Measurements from ENCODE around the gene NEMF.
"Not testable (repeated sequence)": the region's sequence is repeated elsewhere in the genome, so short reads cannot be mapped to it uniquely, and the experiment has no call there.

The NEMF gene

DNA sequence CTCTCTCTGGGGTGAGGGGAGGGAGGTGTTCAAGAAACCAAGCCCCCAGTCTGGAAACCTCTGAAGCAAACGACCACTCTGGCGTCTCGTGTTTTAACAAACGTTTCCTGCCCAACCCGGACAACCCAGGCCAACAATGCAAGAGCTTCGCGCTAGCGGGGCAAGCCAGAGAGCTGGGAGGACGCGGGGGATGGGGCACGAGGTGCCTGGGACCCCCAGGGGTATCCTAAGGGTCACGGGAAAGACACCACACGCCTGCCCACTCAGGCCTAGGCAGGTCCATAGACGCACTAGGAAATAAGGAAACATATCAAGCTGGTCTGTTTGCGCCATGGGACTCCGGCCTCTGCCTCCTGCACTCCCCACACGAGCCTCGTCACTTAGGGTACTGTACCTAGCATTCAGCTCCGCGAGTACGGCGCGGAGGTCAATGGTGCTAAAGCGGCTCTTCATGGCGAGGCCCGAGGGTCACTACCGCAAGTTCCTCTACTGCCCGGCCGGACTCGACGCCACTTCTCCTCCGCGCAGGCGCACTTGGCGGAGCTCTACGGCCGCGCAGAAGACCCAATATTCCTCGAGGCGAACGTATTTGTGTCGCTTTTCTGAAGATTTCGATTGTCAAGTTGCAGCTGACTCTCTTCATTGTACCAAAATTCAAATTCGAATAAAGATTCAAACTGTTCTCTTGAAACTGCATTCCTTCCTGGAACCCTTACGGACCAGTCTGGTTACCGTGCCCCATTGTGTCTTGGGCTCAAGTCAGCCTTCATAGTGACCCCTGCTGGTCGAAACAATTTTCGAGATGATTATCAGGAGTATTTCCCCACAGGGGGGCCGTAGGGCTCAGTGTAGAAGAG lies at the start of gene NEMF:
NEMF (minus strand) TSS at position 488 of the 857 bp plus-strand sequence; CDS start at position 453, 35 bp downstream.
- Mint-ChIP-seq H3K4me3 (peak within 1 kb of the TSS; percentile 99), H3K36me3 (ENCODE audit: low read depth) (peaks cover 32% of the 10 kb centered on the region), H3K9me3 (no peaks in the 10 kb centered on the region), H3K27ac (peak within 1 kb of the TSS; percentile 98), H3K4me1 (ENCODE audit: low read depth) (peaks cover 55% of the 10 kb centered on the region), H3K27me3 (no peaks in the 10 kb centered on the region)

- Mint-ChIP-seq H3K9me3 (peaks cover 3% of the 10 kb centered on the region), H3K36me3 (ENCODE audit: low read depth) (peaks cover 43% of the 10 kb centered on the region), H3K27ac (no peak overlapping the region), H3K4me3 (no peak overlapping the region), H3K27me3 (no peaks in the 10 kb centered on the region), H3K4me1 (ENCODE audit: low read depth) (peaks cover 58% of the 10 kb centered on the region)
Measured at GRCh38 chr14:49900973-49901372, 48.4 kb upstream of the NEMF start.

DNA sequence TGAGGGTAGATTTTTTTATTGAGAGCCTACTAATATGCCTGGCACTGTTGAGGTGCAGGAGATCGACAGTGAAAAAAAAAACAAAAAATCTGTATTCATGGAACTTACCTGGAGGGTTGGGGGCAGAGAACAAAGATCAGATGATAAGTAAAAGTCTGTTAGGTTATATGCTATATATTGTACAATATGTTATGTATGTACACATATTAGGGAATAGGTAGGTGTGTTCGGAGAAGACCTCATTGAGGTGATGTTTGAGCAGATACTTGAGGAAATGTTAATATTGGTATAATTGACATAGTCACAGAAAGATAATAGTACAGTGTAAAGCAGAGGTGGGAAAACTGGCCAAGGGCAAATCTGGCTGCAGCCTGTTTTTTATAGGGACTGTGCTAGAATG lies 45.9 kb upstream of the NEMF start:
- peaks cover 62% of the 10 kb centered on the region for H3K4me1 Mint-ChIP-seq (ENCODE audit: low read depth)
- peaks cover 3% of the 10 kb centered on the region for H3K9me3 Mint-ChIP-seq
- peak overlapping the region; percentile 93 for H3K4me3 Mint-ChIP-seq
- no peaks in the 10 kb centered on the region for H3K27me3 Mint-ChIP-seq
- peak overlapping the region; percentile 94 for H3K27ac Mint-ChIP-seq
- H3K36me3 Mint-ChIP-seq (ENCODE audit: low read depth): peaks cover 64% of the 10 kb centered on the region

DNA sequence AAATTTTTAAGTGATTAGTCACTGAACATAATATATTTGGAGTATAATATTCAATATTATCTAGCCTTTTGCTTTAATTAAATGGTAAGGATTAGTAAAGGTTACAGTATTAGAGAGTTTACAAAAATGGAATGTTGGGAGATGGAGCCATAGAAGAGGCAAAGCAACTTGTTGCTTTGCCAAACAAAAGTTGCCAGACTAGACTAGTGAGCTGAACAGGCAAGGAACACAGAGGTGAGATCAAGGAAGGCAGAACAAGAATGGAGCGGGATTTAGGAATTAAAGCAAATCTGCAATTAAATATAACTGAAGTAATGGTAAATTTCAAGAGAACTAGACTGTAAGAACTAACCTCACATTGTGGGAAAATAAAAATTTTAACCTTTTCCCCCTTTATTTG lies 45.4 kb upstream of the NEMF start:
- Mint-ChIP-seq H3K4me3 (peak overlapping the region; percentile 93), H3K27ac (peak overlapping the region; percentile 94), H3K4me1 (ENCODE audit: low read depth) (peaks cover 61% of the 10 kb centered on the region), H3K27me3 (no peaks in the 10 kb centered on the region), H3K36me3 (ENCODE audit: low read depth) (peaks cover 63% of the 10 kb centered on the region), H3K9me3 (peaks cover 3% of the 10 kb centered on the region)

GRCh38 chr14:49897414-49897813 lies 44.8 kb upstream of the NEMF start:
- peaks cover 61% of the 10 kb centered on the region for H3K36me3 Mint-ChIP-seq (ENCODE audit: low read depth)
- peaks cover 3% of the 10 kb centered on the region for H3K9me3 Mint-ChIP-seq
- peak overlapping the region; percentile 99 for H3K27ac Mint-ChIP-seq

GRCh38 chr14:49896966-49897365 lies 44.4 kb upstream of the NEMF start:
- Mint-ChIP-seq H3K4me3 (peak overlapping the region; percentile 93), H3K27me3 (no peaks in the 10 kb centered on the region), H3K9me3 (no peaks in the 10 kb centered on the region), H3K4me1 (ENCODE audit: low read depth) (peaks cover 60% of the 10 kb centered on the region), H3K27ac (peak overlapping the region; percentile 99), H3K36me3 (ENCODE audit: low read depth) (peaks cover 61% of the 10 kb centered on the region)

More at GRCh38 chr14:49897414-49897813, 44.8 kb upstream of the NEMF start:
- Mint-ChIP-seq H3K4me3 (peak overlapping the region; percentile 93), H3K27me3 (no peaks in the 10 kb centered on the region), H3K4me1 (ENCODE audit: low read depth) (peaks cover 60% of the 10 kb centered on the region)

DNA sequence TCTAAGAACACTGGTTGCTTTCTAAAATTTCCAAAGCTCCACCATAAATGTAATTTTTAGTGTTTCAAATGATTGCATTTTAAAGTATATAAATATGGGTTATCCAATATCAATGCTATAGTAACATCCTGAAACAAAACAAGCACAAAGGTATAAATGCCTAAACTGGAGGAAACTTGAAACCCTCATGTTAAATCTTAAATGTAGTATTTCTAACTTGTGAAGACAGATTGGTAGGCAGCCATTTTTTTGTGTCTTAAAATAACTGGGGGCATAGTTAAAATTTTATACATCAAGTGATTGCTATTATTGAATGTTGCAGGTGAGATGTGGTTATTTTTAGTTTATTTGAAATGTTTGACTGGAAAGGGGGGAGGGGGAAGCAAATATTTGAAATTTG lies 43.7 kb upstream of the NEMF start:
- not testable (repeated sequence) for H3K9me3 Mint-ChIP-seq, H3K27me3 Mint-ChIP-seq
- Mint-ChIP-seq H3K36me3 (ENCODE audit: low read depth) (peaks cover 66% of the 10 kb centered on the region), H3K27ac (peak overlapping the region; percentile 99), H3K4me3 (peak overlapping the region; percentile 93), H3K4me1 (ENCODE audit: low read depth) (peaks cover 65% of the 10 kb centered on the region)

DNA sequence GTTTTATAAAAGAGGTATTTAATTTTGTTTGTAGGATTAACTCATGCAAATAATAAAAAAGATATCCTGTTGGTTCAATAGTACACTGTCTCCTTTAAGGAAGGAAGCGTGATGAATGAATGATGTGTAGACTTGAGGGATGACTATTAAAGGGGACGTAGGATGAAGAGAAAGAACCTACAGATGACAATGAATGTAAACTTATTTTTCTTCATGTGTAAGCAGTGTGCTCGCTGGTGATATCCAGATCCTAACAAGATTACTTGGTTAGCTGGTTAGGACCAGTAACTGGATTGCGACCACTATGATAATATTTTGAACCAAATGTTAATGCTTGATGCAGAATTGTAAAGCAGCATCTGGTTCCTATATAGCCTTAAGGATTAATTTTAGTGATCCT lies 42.9 kb upstream of the NEMF start:
- H3K27ac Mint-ChIP-seq: peak overlapping the region; percentile 99
- H3K27me3 Mint-ChIP-seq: no peaks in the 10 kb centered on the region
- peak overlapping the region; percentile 93 for H3K4me3 Mint-ChIP-seq
- H3K9me3 Mint-ChIP-seq: no peaks in the 10 kb centered on the region
- H3K36me3 Mint-ChIP-seq (ENCODE audit: low read depth): peaks cover 66% of the 10 kb centered on the region
- peaks cover 69% of the 10 kb centered on the region for H3K4me1 Mint-ChIP-seq (ENCODE audit: low read depth)

DNA sequence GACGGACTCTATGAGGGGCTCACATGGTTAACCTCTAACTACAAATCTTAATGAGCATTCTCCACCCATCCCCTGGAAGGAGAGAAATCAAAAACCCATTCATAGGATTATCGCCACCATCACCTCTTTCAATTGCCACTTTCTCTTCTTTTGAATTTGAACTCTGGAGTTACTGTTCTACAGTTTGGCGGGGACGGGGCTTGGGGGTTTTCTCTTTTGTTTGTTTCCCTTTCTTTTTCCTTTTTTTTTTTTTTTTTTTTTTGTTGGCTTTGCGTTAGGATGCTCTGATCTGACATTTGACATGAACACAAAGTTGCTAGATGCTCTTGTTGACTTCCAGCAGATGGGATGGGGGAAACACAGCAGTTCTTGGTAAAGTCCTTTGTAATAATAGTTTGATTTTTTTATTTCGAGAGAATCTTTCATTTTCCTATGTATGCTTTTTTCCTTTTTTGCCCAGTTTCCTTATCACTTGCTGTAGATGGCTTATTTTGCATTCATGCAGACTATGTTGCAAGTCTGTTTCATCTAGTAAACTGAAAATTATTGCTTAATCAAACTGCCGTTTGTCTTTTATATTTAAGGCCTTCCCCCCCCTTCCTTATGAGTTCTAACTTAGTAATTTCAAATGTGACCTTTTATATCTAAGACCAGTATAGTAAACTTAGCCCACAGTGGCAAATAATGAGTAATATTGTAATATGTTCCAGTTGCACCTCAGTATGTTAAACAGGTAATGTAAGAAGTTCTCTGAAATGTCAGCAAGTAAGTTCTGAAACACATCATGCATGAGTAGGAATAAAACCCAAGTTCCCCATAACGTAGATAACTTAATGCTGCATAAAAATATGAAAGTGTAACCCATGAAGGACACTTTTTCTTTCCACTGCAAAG lies 41.9 kb upstream of the NEMF start:
- Mint-ChIP-seq H3K4me3 (peak overlapping the region; percentile 93), H3K27ac (peak overlapping the region; percentile 99), H3K4me1 (ENCODE audit: low read depth) (peaks cover 62% of the 10 kb centered on the region), H3K36me3 (ENCODE audit: low read depth) (peaks cover 62% of the 10 kb centered on the region)
- H3K27me3 Mint-ChIP-seq, H3K9me3 Mint-ChIP-seq: not testable (repeated sequence)

DNA sequence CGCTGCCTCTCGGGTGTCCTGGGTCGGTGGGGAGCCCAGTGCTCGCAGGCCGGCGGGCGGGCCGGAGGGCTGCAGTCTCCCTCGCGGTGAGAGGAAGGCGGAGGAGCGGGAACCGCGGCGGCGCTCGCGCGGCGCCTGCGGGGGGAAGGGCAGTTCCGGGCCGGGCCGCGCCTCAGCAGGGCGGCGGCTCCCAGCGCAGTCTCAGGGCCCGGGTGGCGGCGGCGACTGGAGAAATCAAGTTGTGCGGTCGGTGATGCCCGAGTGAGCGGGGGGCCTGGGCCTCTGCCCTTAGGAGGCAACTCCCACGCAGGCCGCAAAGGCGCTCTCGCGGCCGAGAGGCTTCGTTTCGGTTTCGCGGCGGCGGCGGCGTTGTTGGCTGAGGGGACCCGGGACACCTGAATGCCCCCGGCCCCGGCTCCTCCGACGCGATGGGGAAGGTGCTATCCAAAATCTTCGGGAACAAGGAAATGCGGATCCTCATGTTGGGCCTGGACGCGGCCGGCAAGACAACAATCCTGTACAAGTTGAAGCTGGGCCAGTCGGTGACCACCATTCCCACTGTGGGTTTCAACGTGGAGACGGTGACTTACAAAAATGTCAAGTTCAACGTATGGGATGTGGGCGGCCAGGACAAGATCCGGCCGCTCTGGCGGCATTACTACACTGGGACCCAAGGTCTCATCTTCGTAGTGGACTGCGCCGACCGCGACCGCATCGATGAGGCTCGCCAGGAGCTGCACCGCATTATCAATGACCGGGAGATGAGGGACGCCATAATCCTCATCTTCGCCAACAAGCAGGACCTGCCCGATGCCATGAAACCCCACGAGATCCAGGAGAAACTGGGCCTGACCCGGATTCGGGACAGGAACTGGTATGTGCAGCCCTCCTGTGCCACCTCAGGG lies 41.0 kb upstream of the NEMF start:
- H3K4me1 Mint-ChIP-seq (ENCODE audit: low read depth): peaks cover 53% of the 10 kb centered on the region
- H3K27me3 Mint-ChIP-seq: no peaks in the 10 kb centered on the region
- no peaks in the 10 kb centered on the region for H3K9me3 Mint-ChIP-seq
- H3K27ac Mint-ChIP-seq: peak overlapping the region; percentile 99
- peaks cover 60% of the 10 kb centered on the region for H3K36me3 Mint-ChIP-seq (ENCODE audit: low read depth)
- peak overlapping the region; percentile 93 for H3K4me3 Mint-ChIP-seq

GRCh38 chr14:49892636-49893308 lies 40.2 kb upstream of the NEMF start, which contains the start of gene ARF6:
ARF6 (plus strand) TSS chr14:49893082; CDS start chr14:49893737, 655 bp downstream.
- H3K4me3 Mint-ChIP-seq: peak within 1 kb of the TSS; percentile 93
- H3K9me3 Mint-ChIP-seq: no peaks in the 10 kb centered on the region
- peaks cover 52% of the 10 kb centered on the region for H3K36me3 Mint-ChIP-seq (ENCODE audit: low read depth)
- H3K27ac Mint-ChIP-seq: peak within 1 kb of the TSS; percentile 99
- H3K27me3 Mint-ChIP-seq: no peaks in the 10 kb centered on the region
- peaks cover 45% of the 10 kb centered on the region for H3K4me1 Mint-ChIP-seq (ENCODE audit: low read depth)

- H3K27me3 Mint-ChIP-seq: no peaks in the 10 kb centered on the region
- H3K4me1 Mint-ChIP-seq (ENCODE audit: low read depth): peaks cover 42% of the 10 kb centered on the region
- H3K36me3 Mint-ChIP-seq (ENCODE audit: low read depth): peaks cover 49% of the 10 kb centered on the region
- H3K9me3 Mint-ChIP-seq: no peaks in the 10 kb centered on the region
- H3K4me3 Mint-ChIP-seq: peak overlapping the region; percentile 93
- H3K27ac Mint-ChIP-seq: peak overlapping the region; percentile 99
Measured at GRCh38 chr14:49892301-49892635, 39.7 kb upstream of the NEMF start.

- no peaks in the 10 kb centered on the region for H3K27me3 Mint-ChIP-seq
- H3K9me3 Mint-ChIP-seq: no peaks in the 10 kb centered on the region
- no peak overlapping the region for H3K27ac Mint-ChIP-seq
- H3K36me3 Mint-ChIP-seq (ENCODE audit: low read depth): peaks cover 10% of the 10 kb centered on the region
- H3K4me3 Mint-ChIP-seq: no peak overlapping the region
- H3K4me1 Mint-ChIP-seq (ENCODE audit: low read depth): peaks cover 21% of the 10 kb centered on the region
Measured at GRCh38 chr14:49888293-49888692, 35.7 kb upstream of the NEMF start.

GRCh38 chr14:49886523-49886922 lies 33.9 kb upstream of the NEMF start:
- Mint-ChIP-seq H3K9me3 (no peaks in the 10 kb centered on the region), H3K27ac (peak overlapping the region; percentile 40), H3K4me1 (ENCODE audit: low read depth) (peaks cover 18% of the 10 kb centered on the region), H3K36me3 (ENCODE audit: low read depth) (peaks cover under 1% of the 10 kb centered on the region), H3K4me3 (no peak overlapping the region), H3K27me3 (no peaks in the 10 kb centered on the region)
